Left kidney (tissue), 2 donors: Measurements from ENCODE around the gene TIMM44. TPM values are rescaled to one million over a fixed set of nuclear protein-coding genes. Genes with fewer than 3 reads are reported as not detected.
"Not testable (repeated sequence)": the region's sequence is repeated elsewhere in the genome, so short reads cannot be mapped to it uniquely, and the experiment has no call there.

Source experiments
- DNase-seq: peaks from one replicate; pipeline ENCODE4 v3.0.0-alpha.2; 2013
- polyA plus RNA-seq: library from polyadenylated mRNA; unstranded; fragments of 120-200 nt; gene quantifications from one replicate; pipeline ENCODE4 v1.2.1, GENCODE V29; 2013; ENCODE audit not compliant: insufficient read length

TIMM44 gene
- polyA plus RNA-seq, 1 donor, result 46.7 TPM

- DNase-seq, result no peak
Measured at GRCh38 chr19:7978179-7978825, 34.8 kb upstream of the TIMM44 start.

- DNase-seq, result no peak
Measured at GRCh38 chr19:7977723-7978040, 34.2 kb upstream of the TIMM44 start.

GRCh38 chr19:7977021-7977722 lies 33.7 kb upstream of the TIMM44 start:
- no peak for DNase-seq

GRCh38 chr19:7976461-7976860 lies 33.0 kb upstream of the TIMM44 start:
- DNase-seq, result no peak

- DNase-seq, result no peak
Measured at GRCh38 chr19:7975037-7975436, 31.6 kb upstream of the TIMM44 start.

GRCh38 chr19:7973883-7974282 lies 30.4 kb upstream of the TIMM44 start:
- no peak for DNase-seq

GRCh38 chr19:7971553-7972520 lies 28.4 kb upstream of the TIMM44 start:
- no peak for DNase-seq

- DNase-seq, result peak; percentile 37
Measured at GRCh38 chr19:7970716-7971448, 27.4 kb upstream of the TIMM44 start.

- DNase-seq, result no peak
Measured at GRCh38 chr19:7969555-7969939, 26.1 kb upstream of the TIMM44 start.

- DNase-seq, result no peak
Measured at GRCh38 chr19:7968796-7969554, 25.5 kb upstream of the TIMM44 start.

GRCh38 chr19:7968008-7968795 lies 24.7 kb upstream of the TIMM44 start:
- DNase-seq, result no peak

- DNase-seq, result no peak
Measured at GRCh38 chr19:7965921-7966665, 22.6 kb upstream of the TIMM44 start.

- DNase-seq, result no peak
Measured at GRCh38 chr19:7965259-7965841, 21.9 kb upstream of the TIMM44 start.

- DNase-seq, result no peak
Measured at GRCh38 chr19:7963566-7963965, 20.1 kb upstream of the TIMM44 start.

GRCh38 chr19:7962644-7963268 lies 19.3 kb upstream of the TIMM44 start:
- no peak for DNase-seq

- DNase-seq, result no peak
Measured at GRCh38 chr19:7961920-7962626, 18.6 kb upstream of the TIMM44 start.

- DNase-seq, result not testable (repeated sequence)
Measured at GRCh38 chr19:7961082-7961481, 17.6 kb upstream of the TIMM44 start.

GRCh38 chr19:7959211-7959610 lies 15.7 kb upstream of the TIMM44 start:
- no peak for DNase-seq
